ENCODE data around the gene ZNF574. TPM values are rescaled to one million over a fixed set of nuclear protein-coding genes. Genes with fewer than 3 reads are reported as not detected.

Gene ZNF574
- total RNA-seq, 2 donors from 2014 or later: 12.1 to 12.5 TPM

DNA sequence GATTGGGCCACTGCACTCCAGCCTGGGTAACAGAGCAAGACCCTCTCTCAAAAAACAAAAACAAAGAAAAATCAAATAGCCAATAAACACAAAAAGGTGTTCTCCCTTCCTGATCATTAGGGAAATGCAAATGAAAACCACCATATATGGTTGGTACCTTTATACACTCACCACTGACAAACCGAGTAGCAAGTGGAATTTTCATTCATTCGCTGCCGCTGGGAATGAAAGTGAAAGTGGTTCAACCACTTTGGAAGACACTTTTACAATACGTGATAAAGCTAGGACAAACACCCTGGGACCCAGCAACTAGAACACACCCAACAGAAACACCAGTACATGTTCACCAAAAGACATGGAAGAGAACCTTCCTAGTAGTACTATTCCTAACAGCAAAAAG, 27.0 kb upstream of the ZNF574 start:
- H3K27ac Mint-ChIP-seq: peak overlapping the region; percentile 37
- no peaks in the 10 kb centered on the region for H3K36me3 Mint-ChIP-seq (ENCODE audit: low read depth)
- no peaks in the 10 kb centered on the region for H3K9me3 Mint-ChIP-seq
- H3K27me3 Mint-ChIP-seq: peaks cover 4% of the 10 kb centered on the region
- peaks cover 18% of the 10 kb centered on the region for H3K4me1 Mint-ChIP-seq
- no peak for ATAC-seq (replicated peaks)
- H3K4me3 Mint-ChIP-seq: peak overlapping the region; percentile 65

GRCh38 chr19:42051166-42052115, 24.5 kb upstream of the ZNF574 start:
- H3K36me3 Mint-ChIP-seq (ENCODE audit: low read depth): no peaks in the 10 kb centered on the region
- no peaks in the 10 kb centered on the region for H3K9me3 Mint-ChIP-seq
- H3K4me3 Mint-ChIP-seq: peak overlapping the region; percentile 21
- H3K27me3 Mint-ChIP-seq: no peaks in the 10 kb centered on the region
- H3K4me1 Mint-ChIP-seq: peaks cover 18% of the 10 kb centered on the region
- peak overlapping the region; percentile 88 for H3K27ac Mint-ChIP-seq
- ATAC-seq (replicated peaks): peak; percentile 96

GRCh38 chr19:42052241-42052863, 23.6 kb upstream of the ZNF574 start:
- ATAC-seq (replicated peaks): no peak
- Mint-ChIP-seq H3K4me3 (peak overlapping the region; percentile 21), H3K4me1 (peaks cover 18% of the 10 kb centered on the region), H3K27ac (peak overlapping the region; percentile 88), H3K36me3 (ENCODE audit: low read depth) (no peaks in the 10 kb centered on the region), H3K27me3 (no peaks in the 10 kb centered on the region), H3K9me3 (no peaks in the 10 kb centered on the region)

DNA sequence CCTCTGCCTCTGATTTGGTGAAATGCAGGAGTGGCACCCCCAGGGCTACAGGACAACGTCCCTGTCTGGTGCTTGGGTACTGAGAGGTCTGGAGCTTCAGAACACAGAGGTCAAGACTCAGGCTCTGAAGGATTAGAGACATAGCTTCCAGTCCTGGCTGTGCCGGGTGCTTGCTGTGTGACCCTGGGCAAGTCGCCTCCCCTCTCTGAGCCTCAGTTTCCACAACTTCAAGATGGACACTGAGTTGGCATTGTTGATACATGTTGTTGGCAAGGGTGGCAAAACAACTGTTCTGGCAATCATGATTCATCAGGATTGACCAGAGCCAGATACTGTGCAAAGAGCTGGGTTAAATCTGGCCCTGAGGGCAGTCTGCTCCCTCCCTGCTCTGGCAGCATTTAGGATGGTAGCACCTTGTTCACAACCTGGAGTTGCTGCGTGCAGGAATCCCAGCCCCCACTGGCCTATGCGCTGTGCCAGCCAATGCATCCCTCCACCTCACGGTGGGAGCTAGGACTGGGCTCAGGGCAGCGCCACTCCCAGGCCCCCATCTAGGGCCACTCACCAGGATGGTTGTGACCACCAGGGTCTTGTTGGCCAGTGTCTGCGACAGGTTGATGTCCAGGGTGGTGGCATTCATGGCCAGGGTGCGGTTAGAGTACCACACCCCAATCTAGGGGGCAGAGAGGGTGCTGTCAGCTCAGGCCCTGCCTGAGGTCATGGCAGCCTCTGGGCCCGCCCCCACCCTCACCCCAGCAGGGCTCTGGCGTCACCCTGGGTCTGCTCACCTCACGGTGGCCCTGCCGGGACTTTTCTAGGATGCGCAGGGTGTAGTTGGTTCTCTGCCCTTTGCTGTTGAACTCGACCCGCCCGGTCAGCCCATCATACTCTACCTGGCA, 22.7 kb upstream of the ZNF574 start:
- Mint-ChIP-seq H3K9me3 (no peaks in the 10 kb centered on the region), H3K27me3 (no peaks in the 10 kb centered on the region), H3K4me3 (no peak overlapping the region), H3K27ac (no peak overlapping the region), H3K4me1 (peaks cover 18% of the 10 kb centered on the region), H3K36me3 (ENCODE audit: low read depth) (no peaks in the 10 kb centered on the region)
- ATAC-seq (replicated peaks): no peak

DNA sequence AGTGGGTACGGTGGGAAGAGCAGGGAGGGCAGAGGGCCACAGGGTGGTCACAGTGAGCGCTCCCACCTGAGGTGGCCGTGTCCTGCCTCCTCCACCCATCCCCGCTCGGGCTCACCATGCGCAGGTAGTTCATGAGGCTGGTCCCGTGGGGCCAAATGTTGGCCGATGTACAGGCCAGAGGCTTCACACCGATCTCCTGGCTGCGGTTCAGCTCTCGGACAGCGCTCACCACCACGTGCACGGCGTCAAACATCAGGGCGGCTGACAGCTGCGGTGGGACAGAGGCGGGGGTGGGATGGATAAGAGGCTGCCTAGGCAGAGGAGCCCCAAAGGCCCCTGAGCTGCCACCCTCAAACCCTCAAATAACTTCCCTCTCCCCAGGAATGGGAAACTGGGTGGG, 21.8 kb upstream of the ZNF574 start:
- Mint-ChIP-seq H3K9me3 (no peaks in the 10 kb centered on the region), H3K4me1 (peaks cover 14% of the 10 kb centered on the region), H3K4me3 (no peak overlapping the region), H3K36me3 (ENCODE audit: low read depth) (no peaks in the 10 kb centered on the region), H3K27ac (no peak overlapping the region), H3K27me3 (no peaks in the 10 kb centered on the region)
- ATAC-seq (replicated peaks): no peak

DNA sequence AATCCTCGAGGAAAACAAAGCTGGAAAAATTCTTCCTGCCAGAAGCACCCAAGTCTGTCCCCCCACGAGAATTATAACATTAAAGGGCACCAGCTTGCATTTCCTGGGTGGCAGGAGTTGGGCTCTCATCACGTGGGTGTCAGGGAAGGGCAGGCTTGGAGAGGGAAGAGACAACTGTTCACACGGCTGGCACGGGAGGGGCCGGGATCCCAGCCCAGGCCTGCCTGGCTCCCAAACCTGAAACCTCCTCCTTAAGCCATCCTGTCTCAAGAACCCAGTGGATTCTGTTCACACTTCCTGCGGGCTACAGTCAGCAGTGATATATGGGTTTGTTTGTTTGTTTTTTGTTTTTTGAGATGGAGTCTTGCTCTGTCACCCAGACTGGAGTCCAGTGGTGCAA, 18.1 kb upstream of the ZNF574 start:
- Mint-ChIP-seq H3K4me1 (no peaks in the 10 kb centered on the region), H3K27me3 (no peaks in the 10 kb centered on the region), H3K36me3 (ENCODE audit: low read depth) (no peaks in the 10 kb centered on the region), H3K4me3 (no peak overlapping the region), H3K9me3 (no peaks in the 10 kb centered on the region), H3K27ac (no peak overlapping the region)
- no peak for ATAC-seq (replicated peaks)

GRCh38 chr19:42059196-42059595, 16.8 kb upstream of the ZNF574 start:
- no peaks in the 10 kb centered on the region for H3K9me3 Mint-ChIP-seq
- H3K27me3 Mint-ChIP-seq: no peaks in the 10 kb centered on the region
- no peaks in the 10 kb centered on the region for H3K36me3 Mint-ChIP-seq (ENCODE audit: low read depth)
- no peaks in the 10 kb centered on the region for H3K4me1 Mint-ChIP-seq
- no peak for ATAC-seq (replicated peaks)
- no peak overlapping the region for H3K4me3 Mint-ChIP-seq
- no peak overlapping the region for H3K27ac Mint-ChIP-seq

DNA sequence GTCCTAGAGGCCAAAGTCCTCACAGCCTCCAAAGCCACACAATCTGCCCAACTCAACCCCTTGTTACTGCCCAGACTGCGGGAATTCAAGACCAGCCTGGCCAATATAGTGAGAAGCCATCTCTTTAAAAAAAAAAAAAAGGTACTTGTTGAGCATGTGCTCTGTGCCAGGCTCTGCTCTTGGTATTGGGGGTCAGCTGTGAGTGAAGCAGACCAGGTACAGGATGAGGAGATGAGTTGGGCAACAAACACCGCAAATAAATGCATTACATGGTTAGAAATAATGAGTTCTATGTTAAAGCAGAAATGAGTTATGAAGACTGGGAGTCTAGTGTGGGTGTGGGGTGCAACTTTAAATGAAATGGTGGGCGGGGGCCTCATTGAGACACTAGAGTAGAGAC, 15.8 kb upstream of the ZNF574 start:
- no peak for ATAC-seq (replicated peaks)
- Mint-ChIP-seq H3K4me3 (no peak overlapping the region), H3K27ac (no peak overlapping the region), H3K9me3 (no peaks in the 10 kb centered on the region), H3K36me3 (ENCODE audit: low read depth) (no peaks in the 10 kb centered on the region), H3K4me1 (no peaks in the 10 kb centered on the region), H3K27me3 (no peaks in the 10 kb centered on the region)

GRCh38 chr19:42062381-42062780, 13.6 kb upstream of the ZNF574 start:
- H3K27ac Mint-ChIP-seq: no peak overlapping the region
- no peak for ATAC-seq (replicated peaks)
- H3K4me3 Mint-ChIP-seq: no peak overlapping the region
- no peaks in the 10 kb centered on the region for H3K9me3 Mint-ChIP-seq
- no peaks in the 10 kb centered on the region for H3K4me1 Mint-ChIP-seq
- no peaks in the 10 kb centered on the region for H3K36me3 Mint-ChIP-seq (ENCODE audit: low read depth)
- H3K27me3 Mint-ChIP-seq: no peaks in the 10 kb centered on the region

DNA sequence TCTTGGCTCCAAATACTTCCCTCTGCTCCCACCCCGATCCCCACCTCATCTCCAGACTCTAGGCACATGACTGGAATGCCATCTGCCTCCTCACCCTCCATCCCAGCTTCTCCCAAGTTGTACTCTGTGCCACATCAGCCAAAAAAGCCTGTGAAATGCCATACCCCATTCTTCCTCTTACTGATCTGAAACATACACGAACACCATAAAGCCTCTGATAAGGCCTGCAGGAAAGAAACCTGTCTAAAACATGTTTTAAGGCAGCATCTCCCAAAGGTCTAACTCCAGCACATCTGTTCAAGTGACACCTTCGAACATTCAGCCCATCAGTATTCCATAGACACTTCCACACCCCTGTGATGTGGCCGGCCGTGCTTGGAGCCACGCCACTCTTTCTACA, 11.5 kb upstream of the ZNF574 start:
- Mint-ChIP-seq H3K9me3 (no peaks in the 10 kb centered on the region), H3K27me3 (no peaks in the 10 kb centered on the region), H3K4me1 (no peaks in the 10 kb centered on the region), H3K36me3 (ENCODE audit: low read depth) (no peaks in the 10 kb centered on the region), H3K4me3 (no peak overlapping the region), H3K27ac (peak overlapping the region; percentile 8)
- no peak for ATAC-seq (replicated peaks)

GRCh38 chr19:42065051-42065450, 10.9 kb upstream of the ZNF574 start:
- H3K27me3 Mint-ChIP-seq: no peaks in the 10 kb centered on the region
- no peaks in the 10 kb centered on the region for H3K9me3 Mint-ChIP-seq
- H3K4me1 Mint-ChIP-seq: no peaks in the 10 kb centered on the region
- no peak overlapping the region for H3K27ac Mint-ChIP-seq
- no peak for ATAC-seq (replicated peaks)
- no peak overlapping the region for H3K4me3 Mint-ChIP-seq
- no peaks in the 10 kb centered on the region for H3K36me3 Mint-ChIP-seq (ENCODE audit: low read depth)

GRCh38 chr19:42065511-42065910, 10.5 kb upstream of the ZNF574 start:
- Mint-ChIP-seq H3K4me1 (no peaks in the 10 kb centered on the region), H3K9me3 (no peaks in the 10 kb centered on the region), H3K36me3 (ENCODE audit: low read depth) (no peaks in the 10 kb centered on the region), H3K27me3 (no peaks in the 10 kb centered on the region), H3K4me3 (no peak overlapping the region), H3K27ac (no peak overlapping the region)
- ATAC-seq (replicated peaks): no peak

DNA sequence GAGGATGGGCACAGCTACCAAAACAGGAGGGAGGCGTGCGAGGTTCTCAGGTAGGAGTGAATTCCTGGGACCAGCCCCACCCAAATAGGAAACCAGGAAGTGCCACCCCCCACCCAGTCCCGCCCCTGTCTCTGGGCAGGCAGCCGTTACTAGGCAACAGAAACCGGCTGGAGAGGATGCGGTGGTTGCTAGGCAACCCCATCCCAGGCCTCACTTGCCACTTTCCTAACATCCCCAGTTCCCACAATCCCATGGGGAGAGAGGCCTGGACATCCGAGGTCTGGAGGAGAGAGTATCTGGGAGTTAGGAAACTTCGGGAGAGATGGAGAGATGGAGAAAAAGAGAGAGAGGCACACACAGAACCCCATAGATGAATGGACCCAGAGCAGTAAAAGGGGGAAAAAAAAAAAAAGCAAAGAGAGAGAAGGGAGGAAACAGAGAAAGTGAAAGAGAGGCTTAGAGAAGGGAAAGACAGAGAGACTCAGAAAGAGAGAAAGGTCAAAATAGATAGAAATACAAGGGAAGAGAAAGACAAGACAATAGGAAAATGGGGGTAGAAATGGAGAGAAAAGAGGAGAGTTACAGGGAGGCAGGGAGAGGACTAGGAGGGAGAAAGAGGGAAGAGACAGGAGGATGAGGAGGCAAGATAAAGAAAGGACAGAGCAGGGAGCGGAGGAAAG, 9.8 kb upstream of the ZNF574 start:
- Mint-ChIP-seq H3K9me3 (no peaks in the 10 kb centered on the region), H3K27ac (no peak overlapping the region)
- no peak for ATAC-seq (replicated peaks)

DNA sequence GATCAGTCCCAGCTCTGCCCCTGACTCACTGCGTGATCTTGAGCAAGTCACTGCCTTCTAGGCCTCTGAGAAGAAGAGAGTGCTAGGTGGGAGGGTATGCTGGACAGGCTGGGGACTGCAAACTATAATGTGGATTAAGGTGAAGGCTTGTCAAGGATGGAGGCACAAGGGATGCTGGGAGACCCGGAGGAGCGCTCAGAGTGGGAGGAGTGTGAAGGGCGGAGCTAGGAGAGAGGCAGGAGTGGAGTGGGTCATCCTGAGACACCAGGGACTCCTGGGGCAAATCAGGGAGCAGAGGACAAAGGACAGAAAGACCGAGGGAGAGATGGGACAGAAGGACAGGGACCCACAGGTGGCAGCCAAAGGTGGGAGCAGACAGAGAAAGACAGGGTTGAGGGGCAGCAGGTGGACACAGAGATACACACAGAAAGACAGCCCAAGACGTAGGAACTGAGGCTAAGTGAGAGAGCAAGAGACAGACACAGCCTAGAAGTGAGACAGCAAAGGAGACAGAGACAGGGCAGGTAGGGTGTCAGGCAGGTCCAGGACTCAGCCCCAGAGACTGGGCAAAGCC, 8.6 kb upstream of the ZNF574 start:
- no peak overlapping the region for H3K27ac Mint-ChIP-seq
- H3K36me3 Mint-ChIP-seq (ENCODE audit: low read depth): no peaks in the 10 kb centered on the region
- H3K4me1 Mint-ChIP-seq: peaks cover 5% of the 10 kb centered on the region
- ATAC-seq (replicated peaks): no peak
- H3K27me3 Mint-ChIP-seq: no peaks in the 10 kb centered on the region
- H3K9me3 Mint-ChIP-seq: no peaks in the 10 kb centered on the region
- H3K4me3 Mint-ChIP-seq: no peak overlapping the region

More for the DNA sequence above, 9.8 kb upstream of the ZNF574 start:
- Mint-ChIP-seq H3K27me3 (no peaks in the 10 kb centered on the region), H3K36me3 (ENCODE audit: low read depth) (no peaks in the 10 kb centered on the region), H3K4me1 (peaks cover 5% of the 10 kb centered on the region), H3K4me3 (no peak overlapping the region)

Measured in activated T-helper 17 cell treated with anti-CD3 and anti-CD28 coated beads, Interleukin-2, amount 50 U/mL, for 72 hours (primary cell).